DOHH2 (cell line): Measurements from ENCODE around the gene DOCK1.

ENCODE experiments used
- H3F3A ChIP-seq: fragments of 200-600 bp; sonication (generic), shearing (Covaris generic); 2 replicates; pipeline ENCODE4 v1.6.0; 2016; ENCODE audit warnings: antibody characterized with exemption, mild to moderate bottlenecking; ENCODE audit not compliant: control insufficient read depth, insufficient read depth
- H3K27ac ChIP-seq: fragments of 200-600 bp; sonication (generic); 2 replicates; pipeline ENCODE4 v1.5.1; 2014; ENCODE audit warnings: low read depth, mild to moderate bottlenecking, low read length, moderate library complexity
- H3K27me3 ChIP-seq: fragments of 200-600 bp; sonication (generic); 2 replicates; pipeline ENCODE4 v1.6.1; 2014; ENCODE audit warnings: mild to moderate bottlenecking, low read length, mixed read lengths; ENCODE audit not compliant: control insufficient read depth
- H3K36me3 ChIP-seq: fragments of 200-600 bp; sonication (generic); 2 replicates; pipeline ENCODE4 v1.6.1; 2014; ENCODE audit warnings: mild to moderate bottlenecking, low read length, moderate library complexity, mixed read lengths; ENCODE audit not compliant: control insufficient read depth
- H3K4me1 ChIP-seq: fragments of 200-600 bp; sonication (generic); 2 replicates; pipeline ENCODE4 v1.6.1; 2014; ENCODE audit warnings: mild to moderate bottlenecking, low read length, mixed read lengths; ENCODE audit not compliant: control insufficient read depth
- H3K4me2 ChIP-seq: fragments of 200-600 bp; sonication (generic); 2 replicates; pipeline ENCODE4 v1.6.0; 2014; ENCODE audit warnings: mild to moderate bottlenecking, low read length, moderate library complexity
- H3K4me3 ChIP-seq: fragments of 200-600 bp; sonication (generic); 2 replicates; pipeline ENCODE4 v1.5.1; 2014; ENCODE audit warnings: mild to moderate bottlenecking, low read length, mixed read lengths
- H3K79me2 ChIP-seq: fragments of 200-600 bp; sonication (generic); 2 replicates; pipeline ENCODE4 v1.6.1; 2014; ENCODE audit warnings: mild to moderate bottlenecking, low read length, mixed read lengths; ENCODE audit not compliant: control insufficient read depth
- H3K9me2 ChIP-seq: fragments of 200-600 bp; sonication (generic); replicated peaks from 2 replicates; pipeline ENCODE4 v1.6.1; 2014; ENCODE audit warnings: mild to moderate bottlenecking, low read length, mixed read lengths; ENCODE audit not compliant: control insufficient read depth
- H3K9me3 ChIP-seq: fragments of 200-600 bp; sonication (generic); 2 replicates; pipeline ENCODE4 v1.6.1; 2014; ENCODE audit warnings: antibody characterized with exemption, low read length, mixed read lengths; ENCODE audit not compliant: control insufficient read depth, insufficient read depth
- H4K20me1 ChIP-seq: fragments of 200-600 bp; sonication (generic); 2 replicates; pipeline ENCODE4 v1.6.0; 2014; ENCODE audit warnings: low read depth, mild to moderate bottlenecking, antibody characterized with exemption, low read length, moderate library complexity; ENCODE audit not compliant: control insufficient read depth, insufficient read depth
- EZH2phosphoT487 ChIP-seq: fragments of 200-600 bp; sonication (generic); IDR thresholded peaks from 2 replicates; pipeline ENCODE4 v1.6.1; 2017; ENCODE audit warnings: borderline replicate concordance, mild to moderate bottlenecking, antibody characterized with exemption, low read length, moderate library complexity, mixed read lengths
- TF ChIP-seq, protein P1 (sequence below): fragments of 200-600 bp; sonication (generic); IDR thresholded peaks from one replicate; pipeline ENCODE4 v1.5.1; 2014; ENCODE audit warnings: antibody characterized with exemption, mild to moderate bottlenecking, low read depth, low read length; ENCODE audit not compliant: poor library complexity, severe bottlenecking

The DOCK1 gene

GRCh38 chr10:127071126-127071525, 165.9 kb downstream of the DOCK1 start:
- H3K27ac ChIP-seq: no peak overlapping the region
- no peaks in the 10 kb centered on the region for H4K20me1 ChIP-seq
- no peaks in the 10 kb centered on the region for H3K9me2 ChIP-seq
- no peaks in the 10 kb centered on the region for H3K27me3 ChIP-seq
- H3K4me3 ChIP-seq: no peak overlapping the region
- H3K9me3 ChIP-seq: no peaks in the 10 kb centered on the region; the same call in 1 of the 2 replicates
- no peaks in the 10 kb centered on the region for H3K36me3 ChIP-seq
- H3K79me2 ChIP-seq: no peaks in the 10 kb centered on the region
- H3F3A ChIP-seq: no peaks in the 10 kb centered on the region
- no peak for TF ChIP-seq EZH2phosphoT487
- TF ChIP-seq, protein P1, sequence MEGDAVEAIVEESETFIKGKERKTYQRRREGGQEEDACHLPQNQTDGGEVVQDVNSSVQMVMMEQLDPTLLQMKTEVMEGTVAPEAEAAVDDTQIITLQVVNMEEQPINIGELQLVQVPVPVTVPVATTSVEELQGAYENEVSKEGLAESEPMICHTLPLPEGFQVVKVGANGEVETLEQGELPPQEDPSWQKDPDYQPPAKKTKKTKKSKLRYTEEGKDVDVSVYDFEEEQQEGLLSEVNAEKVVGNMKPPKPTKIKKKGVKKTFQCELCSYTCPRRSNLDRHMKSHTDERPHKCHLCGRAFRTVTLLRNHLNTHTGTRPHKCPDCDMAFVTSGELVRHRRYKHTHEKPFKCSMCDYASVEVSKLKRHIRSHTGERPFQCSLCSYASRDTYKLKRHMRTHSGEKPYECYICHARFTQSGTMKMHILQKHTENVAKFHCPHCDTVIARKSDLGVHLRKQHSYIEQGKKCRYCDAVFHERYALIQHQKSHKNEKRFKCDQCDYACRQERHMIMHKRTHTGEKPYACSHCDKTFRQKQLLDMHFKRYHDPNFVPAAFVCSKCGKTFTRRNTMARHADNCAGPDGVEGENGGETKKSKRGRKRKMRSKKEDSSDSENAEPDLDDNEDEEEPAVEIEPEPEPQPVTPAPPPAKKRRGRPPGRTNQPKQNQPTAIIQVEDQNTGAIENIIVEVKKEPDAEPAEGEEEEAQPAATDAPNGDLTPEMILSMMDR: no peak
- no peaks in the 10 kb centered on the region for H3K4me1 ChIP-seq
- H3K4me2 ChIP-seq: no peak overlapping the region

DNA sequence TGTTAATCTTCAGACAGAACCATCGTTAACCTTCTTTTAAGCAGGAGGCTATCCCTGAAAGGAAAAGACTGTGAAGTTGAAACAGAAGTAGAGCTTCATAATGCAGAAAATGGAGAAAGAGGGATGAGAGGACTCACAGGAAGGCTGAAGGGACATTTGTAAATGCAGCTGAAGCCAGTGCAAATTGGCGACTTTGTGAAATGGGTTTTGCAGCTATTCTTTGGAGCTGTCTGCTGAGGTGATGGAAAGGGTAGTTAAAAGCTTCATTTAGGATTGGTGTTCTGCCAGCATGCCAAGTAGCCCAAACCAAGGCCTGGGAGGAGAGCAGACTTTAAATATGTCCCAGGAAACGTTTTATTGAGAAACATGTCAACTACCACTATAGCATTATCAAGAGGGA, 168.4 kb downstream of the DOCK1 start:
- Histone ChIP-seq H3K79me2 (no peaks in the 10 kb centered on the region), H3F3A (no peaks in the 10 kb centered on the region), H3K36me3 (no peaks in the 10 kb centered on the region), H3K9me3 (no peaks in the 10 kb centered on the region), H3K9me2 (no peaks in the 10 kb centered on the region), H3K4me1 (no peaks in the 10 kb centered on the region), H4K20me1 (no peaks in the 10 kb centered on the region), H3K4me3 (no peak overlapping the region), H3K4me2 (no peak overlapping the region), H3K27me3 (no peaks in the 10 kb centered on the region), H3K27ac (no peak overlapping the region)
- TF ChIP-seq, protein P1: no peak
- TF ChIP-seq EZH2phosphoT487: no peak

GRCh38 chr10:127079392-127079791, 174.2 kb downstream of the DOCK1 start:
- Histone ChIP-seq H3F3A (no peaks in the 10 kb centered on the region), H3K36me3 (no peaks in the 10 kb centered on the region), H3K4me2 (no peak overlapping the region), H3K9me2 (no peaks in the 10 kb centered on the region), H3K4me3 (no peak overlapping the region), H3K79me2 (no peaks in the 10 kb centered on the region), H3K4me1 (no peaks in the 10 kb centered on the region), H3K9me3 (no peaks in the 10 kb centered on the region), H3K27me3 (no peaks in the 10 kb centered on the region), H3K27ac (no peak overlapping the region), H4K20me1 (no peaks in the 10 kb centered on the region)
- no peak for TF ChIP-seq EZH2phosphoT487
- TF ChIP-seq, protein P1: no peak

DNA sequence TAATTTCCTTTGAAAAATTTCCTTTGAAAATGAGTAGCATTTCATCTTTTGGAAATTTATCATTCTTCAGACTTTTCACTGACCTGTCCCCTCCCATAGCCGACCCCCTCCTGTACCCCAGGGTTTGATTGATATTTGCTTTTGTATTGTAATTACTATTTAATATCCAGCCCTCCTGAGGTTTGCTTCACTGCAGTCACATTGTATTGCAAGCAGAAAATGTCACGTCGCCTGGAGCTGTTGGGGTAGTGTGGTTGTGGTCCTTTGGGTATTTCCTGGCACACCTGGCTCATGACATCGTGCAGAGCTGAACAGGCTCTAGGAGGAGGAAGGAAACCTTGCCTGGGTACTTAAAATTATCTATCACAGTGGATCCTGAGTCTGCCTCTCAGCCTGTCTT, 175.1 kb downstream of the DOCK1 start:
- Histone ChIP-seq H4K20me1 (no peaks in the 10 kb centered on the region), H3K4me1 (no peaks in the 10 kb centered on the region), H3K4me3 (no peak overlapping the region), H3K27ac (no peak overlapping the region), H3K27me3 (no peaks in the 10 kb centered on the region), H3F3A (no peaks in the 10 kb centered on the region), H3K9me3 (no peaks in the 10 kb centered on the region), H3K4me2 (no peak overlapping the region), H3K36me3 (no peaks in the 10 kb centered on the region), H3K9me2 (no peaks in the 10 kb centered on the region), H3K79me2 (no peaks in the 10 kb centered on the region)
- no peak for TF ChIP-seq EZH2phosphoT487
- TF ChIP-seq, protein P1: no peak
